Spleen (tissue), 11 donors: ENCODE results near the gene JAG1. TPM values are rescaled to one million over a fixed set of nuclear protein-coding genes. Genes with fewer than 3 reads are reported as not detected.

Experiments used
- DNase-seq: peaks from one replicate; pipeline ENCODE4 v3.0.0-alpha.2; 2020
- H3K27ac ChIP-seq, 8 donors: fragments of 200-600 bp; sonication (generic) in 7 of 8; 1 replicate in 4 of 8; 2 replicates in 4 of 8; pipeline versions ENCODE4 v1.5.0 to v1.8.0; 2016 to 2021; ENCODE audit warnings: inconsistent platforms in 4 of 8, mild to moderate bottlenecking in 4 of 8, moderate library complexity in 1 of 8
- H3K27me3 ChIP-seq, 7 donors: fragments of 200-600 bp; sonication (generic) in 6 of 7; replicated peaks in 1 of 7; 1 replicate in 4 of 7; 2 replicates in 3 of 7; pipeline versions ENCODE4 v1.5.0 to v1.8.0; 2016 to 2021; ENCODE audit warnings: inconsistent platforms in 3 of 7, mild to moderate bottlenecking in 1 of 7
- H3K36me3 ChIP-seq, 6 donors: fragments of 200-600 bp; sonication (generic) in 5 of 6; 1 replicate in 4 of 6; 2 replicates in 2 of 6; pipeline versions ENCODE4 v1.5.0 to v1.8.0; 2016 to 2021; ENCODE audit warnings: inconsistent platforms in 2 of 6
- H3K4me1 ChIP-seq, 6 donors: fragments of 200-600 bp; sonication (generic) in 5 of 6; 1 replicate in 3 of 6; 2 replicates in 3 of 6; pipeline versions ENCODE4 v1.5.0 to v1.8.0; 2016 to 2021; ENCODE audit warnings: inconsistent platforms in 3 of 6
- H3K4me3 ChIP-seq, 8 donors: fragments of 200-600 bp; sonication (generic) in 7 of 8; 1 replicate in 4 of 8; 2 replicates in 4 of 8; pipeline versions ENCODE4 v1.5.0 to v1.8.0; 2016 to 2021; ENCODE audit warnings: inconsistent platforms in 4 of 8, mild to moderate bottlenecking in 4 of 8, moderate library complexity in 2 of 8
- H3K9me3 ChIP-seq, 8 donors: fragments of 200-600 bp; sonication (generic) in 7 of 8; 1 replicate in 4 of 8; 2 replicates in 4 of 8; pipeline versions ENCODE4 v1.5.0 to v1.8.0; 2016 to 2021; ENCODE audit warnings: inconsistent platforms in 4 of 8
- CTCF ChIP-seq, 11 experiments: fragments of 200-600 bp in 7 of 11; fragments of 450-650 bp in 4 of 11; sonication (generic) in 4 of 11; IDR thresholded peaks in 8 of 11; conservative IDR thresholded peaks in 3 of 11; 1 replicate in 7 of 11; 2 replicates in 4 of 11; pipeline versions ENCODE4 v1.4.0 to v1.8.0; 2016 to 2021; ENCODE audit warnings: antibody characterized with exemption in 11 of 11, inconsistent platforms in 4 of 11, mild to moderate bottlenecking in 1 of 11
- POLR2A ChIP-seq, 3 donors: fragments of 450-650 bp; IDR thresholded peaks; one replicate each; pipeline ENCODE4 v1.5.1; 2017; ENCODE audit warnings: antibody characterized with exemption in 3 of 3, mild to moderate bottlenecking in 1 of 3
- POLR2AphosphoS5 ChIP-seq, 3 donors: sonication (generic); formaldehyde crosslinking; IDR thresholded peaks; one replicate each; pipeline ENCODE4 v1.5.1; 2017; ENCODE audit warnings: antibody characterized with exemption in 3 of 3
- WGBS, 5 donors: extraction: QIAGEN DNeasy Blood & Tissue Kit in 3 of 5; methylation state at CpG; one replicate each; pipeline versions ENCODE4 v1.1.5 to v1.1.7; 2013 to 2018; 5-methylcytosine and 5-hydroxymethylcytosine counted together
- intact Hi-C: fragments of 100-400 bp; cut with DNase I; formaldehyde crosslinking; loops from one replicate; pipeline ENCODE4 v1.15.0; 2023; ENCODE audit warnings: low total_unique reads
- polyA plus RNA-seq, 3 donors: library from polyadenylated mRNA; stranded (reverse); fragments of 200-250 nt; gene quantifications; one replicate each; pipeline ENCODE4 v1.2.1, GENCODE V29; 2013
- total RNA-seq, 7 donors: library from RNA; depleted of rRNA in 3 of 7; stranded (reverse); fragments of >200 nt in 3 of 7; fragmentation: NEBNext Ultra II Directional in 4 of 7; extraction: Animal tissue kit (Norgen Biotek cat#: 25700) in 4 of 7; gene quantifications; one replicate each; pipeline versions ENCODE4 v1.1.0 to v1.2.1, GENCODE V29; 2016 to 2021
- donor health status: healthy with polysubstance abuse.
- donor health status: DM: no; HTN: no; CAD: no; lungs with moderate emphysema.
- donor health status: DM: no; HTN: no; CAD: no.
- donor health status: Bipolar disorder and iron deficiency.
- donor health status: healthy.
- donor health status: DM: no; HTN: no; CAD: no.
- donor health status: DM: yes; HTN: yes; CAD: no.

JAG1 gene
- total and polyA plus RNA-seq, 10 donors, result 5.6 to 85.3 (median 50.1) TPM

GRCh38 chr20:10720565-10720964, 46.8 kb upstream of the JAG1 start:
- no peaks in the 10 kb centered on the region for H3K9me3 ChIP-seq
- no peak overlapping the region for H3K4me3 ChIP-seq
- H3K27me3 ChIP-seq, result no peaks in the 10 kb centered on the region
- peaks cover 0 to 7% (median 0%) of the 10 kb centered on the region in 6 donors for H3K4me1 ChIP-seq
- DNase-seq, result no peak
- no peaks in the 10 kb centered on the region for H3K36me3 ChIP-seq
- WGBS, 5 donors, result 36 to 60% (median 49%) methylated on average over 2 of the region's 2 CpGs
- peak overlapping the region in 7 of 8 donors; percentile 1 to 70 (median 56) for H3K27ac ChIP-seq
- intact Hi-C loops, result no loop called here
- TF ChIP-seq POLR2A (IDR thresholded peaks at IDR 0.05) (no peak), CTCF (IDR thresholded peaks at IDR 0.05 in 8 of 11, conservative IDR thresholded peaks at IDR 0.05 in 3 of 11) (no peak), POLR2AphosphoS5 (IDR thresholded peaks at IDR 0.05) (no peak)

- Histone ChIP-seq H3K4me1 (peaks cover 0 to 7% (median 0%) of the 10 kb centered on the region in 6 donors), H3K27ac (peak overlapping the region in 6 of 8 donors; percentile 1 to 70 (median 58)), H3K36me3 (no peaks in the 10 kb centered on the region), H3K9me3 (no peaks in the 10 kb centered on the region), H3K27me3 (no peaks in the 10 kb centered on the region), H3K4me3 (no peak overlapping the region)
- intact Hi-C loops, result no loop called here
- DNase-seq, result no peak
- TF ChIP-seq POLR2AphosphoS5 (IDR thresholded peaks at IDR 0.05) (no peak), CTCF (IDR thresholded peaks at IDR 0.05 in 8 of 11, conservative IDR thresholded peaks at IDR 0.05 in 3 of 11) (no peak), POLR2A (IDR thresholded peaks at IDR 0.05) (no peak)
- 74 to 93% (median 77%) methylated on average over 2 of the region's 2 CpGs for WGBS, 5 donors
Measured at GRCh38 chr20:10719740-10720385, 46.1 kb upstream of the JAG1 start.

- no peak overlapping the region for H3K4me3 ChIP-seq
- H3K27ac ChIP-seq, result no peak overlapping the region
- TF ChIP-seq POLR2AphosphoS5 (IDR thresholded peaks at IDR 0.05) (no peak), POLR2A (IDR thresholded peaks at IDR 0.05) (no peak), CTCF (IDR thresholded peaks at IDR 0.05 in 8 of 11, conservative IDR thresholded peaks at IDR 0.05 in 3 of 11) (no peak)
- intact Hi-C loops, result no loop called here
- no peaks in the 10 kb centered on the region for H3K36me3 ChIP-seq
- H3K4me1 ChIP-seq, result peaks cover 0 to 7% (median 0%) of the 10 kb centered on the region in 6 donors
- H3K9me3 ChIP-seq, result no peaks in the 10 kb centered on the region
- 80 to 92% (median 88%) methylated on average over 3 of the region's 3 CpGs for WGBS, 5 donors
- H3K27me3 ChIP-seq, result no peaks in the 10 kb centered on the region
- no peak for DNase-seq
Measured at GRCh38 chr20:10718661-10719060, 44.9 kb upstream of the JAG1 start.

- no peak for TF ChIP-seq CTCF (IDR thresholded peaks at IDR 0.05 in 8 of 11, conservative IDR thresholded peaks at IDR 0.05 in 3 of 11)
- no peak for TF ChIP-seq POLR2AphosphoS5 (IDR thresholded peaks at IDR 0.05)
- no peak for TF ChIP-seq POLR2A (IDR thresholded peaks at IDR 0.05)
- H3K4me1 ChIP-seq, result peaks cover 0 to 7% (median 0%) of the 10 kb centered on the region in 6 donors
- no peak overlapping the region for H3K4me3 ChIP-seq
- no peak for DNase-seq
- no peaks in the 10 kb centered on the region for H3K36me3 ChIP-seq
- H3K9me3 ChIP-seq, result no peaks in the 10 kb centered on the region
- H3K27me3 ChIP-seq, result no peaks in the 10 kb centered on the region
- no peak overlapping the region for H3K27ac ChIP-seq
- intact Hi-C loops, result no loop called here
Measured at GRCh38 chr20:10716855-10717254, 43.1 kb upstream of the JAG1 start.
